ENCODE measurements around the gene RSPH6A.

The RSPH6A gene

DNA sequence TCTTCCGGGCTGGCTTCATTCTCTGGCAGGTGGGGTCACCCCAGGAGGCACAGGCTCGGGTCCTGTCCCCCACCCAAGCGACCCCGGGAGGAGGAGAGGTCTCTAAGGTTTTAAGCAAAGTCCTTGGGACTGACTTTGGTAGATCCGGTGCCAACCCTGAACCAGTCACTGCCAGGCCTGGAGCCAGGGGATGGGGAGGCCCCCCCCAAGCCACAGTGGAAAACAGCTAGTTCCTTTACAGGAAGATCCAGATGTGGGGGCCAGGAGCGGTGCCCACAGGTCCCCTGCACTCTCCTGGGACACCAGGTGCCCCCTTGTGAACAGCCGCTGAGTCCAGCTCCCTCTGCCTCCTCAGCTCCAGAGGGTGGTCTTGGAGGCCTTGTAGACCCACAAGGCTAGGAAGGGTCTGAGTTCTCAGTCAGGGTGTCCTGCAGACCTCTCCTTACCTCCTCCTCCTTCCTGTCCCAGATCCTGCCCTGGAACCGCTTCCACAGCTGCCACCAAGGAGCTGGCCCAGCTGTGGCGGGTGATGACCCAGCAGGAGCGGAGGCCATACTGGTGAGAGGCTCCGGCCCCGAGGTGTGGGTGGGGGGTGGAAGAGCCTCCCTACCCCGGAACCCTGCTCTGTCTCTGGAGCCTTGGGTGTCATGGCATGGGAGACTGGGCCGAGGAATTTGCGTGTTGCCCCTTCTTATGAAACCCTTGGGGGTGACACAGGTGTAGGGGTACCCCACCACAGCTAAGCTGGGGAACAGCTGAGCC lies 52.1 kb downstream of the RSPH6A start:
- DNase-seq (ENCODE audit: low read depth, low spot score) = no peak
- CTCF ChIA-PET = interaction anchor here (0.9 kb wide), 1 partner anchor 8 kb away, joined by 3 read pairs; no protein-coding TSS in a partner anchor
- H3K4me3 ChIP-seq (ENCODE audit: low read depth, low read length) = no peak overlapping the region
- POLR2A ChIA-PET = interaction anchor here (0.6 kb wide), 1 partner anchor 54 kb away, joined by 3 read pairs; no protein-coding TSS in a partner anchor
- TF ChIP-seq, protein P1, sequence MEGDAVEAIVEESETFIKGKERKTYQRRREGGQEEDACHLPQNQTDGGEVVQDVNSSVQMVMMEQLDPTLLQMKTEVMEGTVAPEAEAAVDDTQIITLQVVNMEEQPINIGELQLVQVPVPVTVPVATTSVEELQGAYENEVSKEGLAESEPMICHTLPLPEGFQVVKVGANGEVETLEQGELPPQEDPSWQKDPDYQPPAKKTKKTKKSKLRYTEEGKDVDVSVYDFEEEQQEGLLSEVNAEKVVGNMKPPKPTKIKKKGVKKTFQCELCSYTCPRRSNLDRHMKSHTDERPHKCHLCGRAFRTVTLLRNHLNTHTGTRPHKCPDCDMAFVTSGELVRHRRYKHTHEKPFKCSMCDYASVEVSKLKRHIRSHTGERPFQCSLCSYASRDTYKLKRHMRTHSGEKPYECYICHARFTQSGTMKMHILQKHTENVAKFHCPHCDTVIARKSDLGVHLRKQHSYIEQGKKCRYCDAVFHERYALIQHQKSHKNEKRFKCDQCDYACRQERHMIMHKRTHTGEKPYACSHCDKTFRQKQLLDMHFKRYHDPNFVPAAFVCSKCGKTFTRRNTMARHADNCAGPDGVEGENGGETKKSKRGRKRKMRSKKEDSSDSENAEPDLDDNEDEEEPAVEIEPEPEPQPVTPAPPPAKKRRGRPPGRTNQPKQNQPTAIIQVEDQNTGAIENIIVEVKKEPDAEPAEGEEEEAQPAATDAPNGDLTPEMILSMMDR (IDR thresholded peaks at IDR 0.05; ENCODE audit: insufficient read depth, low read length, missing control alignments) = no peak

DNA sequence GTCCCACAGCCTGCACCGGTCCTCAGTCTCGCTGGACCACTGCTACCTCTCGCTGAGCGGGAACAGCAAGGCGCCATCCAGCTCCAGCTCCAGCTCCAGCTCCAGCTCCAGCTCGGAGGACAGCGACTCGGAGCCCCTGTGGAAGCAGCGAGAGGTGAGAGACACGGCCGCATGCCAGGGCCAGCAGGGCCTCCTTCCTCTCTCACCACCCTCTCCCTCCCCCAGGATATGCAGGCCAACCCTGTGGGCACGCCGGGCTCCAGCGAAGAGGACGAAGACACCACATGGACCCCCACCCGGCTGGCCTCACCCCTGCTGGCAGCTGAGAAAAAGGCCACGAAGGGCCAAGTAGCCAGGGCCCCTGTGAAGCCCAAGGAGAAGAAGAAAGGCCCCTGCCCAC lies 53.4 kb downstream of the RSPH6A start:
- CTCF ChIA-PET = interaction anchor here (1.3 kb wide), 1 partner anchor 10 kb away, joined by 4 read pairs; no protein-coding TSS in a partner anchor
- TF ChIP-seq, protein P1 (IDR thresholded peaks at IDR 0.05; ENCODE audit: insufficient read depth, low read length, missing control alignments) = no peak

DNA sequence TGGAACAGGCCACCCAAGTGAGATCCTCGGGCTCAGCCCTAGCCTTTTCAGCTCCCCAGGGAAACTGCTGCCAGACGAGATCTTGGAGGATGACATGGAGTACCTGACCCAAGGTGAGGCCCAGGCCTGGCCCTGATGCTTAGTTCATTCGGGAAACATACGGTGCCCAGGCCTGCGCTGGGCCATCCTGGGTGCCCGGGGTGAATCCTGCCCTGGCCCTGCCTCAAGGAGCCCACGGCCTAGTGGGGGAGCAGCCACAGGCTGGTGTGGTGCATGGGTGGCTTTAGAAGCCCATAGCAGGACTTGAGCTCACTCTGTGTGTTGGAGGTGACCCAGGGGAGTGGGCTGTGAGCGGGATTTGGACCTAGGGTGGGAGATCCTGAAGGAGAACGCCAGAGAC lies 56.2 kb downstream of the RSPH6A start:
- POLR2A ChIA-PET = interaction anchor here (1.2 kb wide), 1 partner anchor 40 kb away, joined by 4 read pairs; no protein-coding TSS in a partner anchor
- DNase-seq (ENCODE audit: low read depth, low spot score) = no peak
- H3K4me3 ChIP-seq (ENCODE audit: low read depth, low read length) = no peak overlapping the region

More for the DNA sequence above, 53.4 kb downstream of the RSPH6A start:
- H3K4me3 ChIP-seq (ENCODE audit: low read depth, low read length) = no peak overlapping the region
- POLR2A ChIA-PET = no interaction called here
- no peak for DNase-seq (ENCODE audit: low read depth, low spot score)

DNA sequence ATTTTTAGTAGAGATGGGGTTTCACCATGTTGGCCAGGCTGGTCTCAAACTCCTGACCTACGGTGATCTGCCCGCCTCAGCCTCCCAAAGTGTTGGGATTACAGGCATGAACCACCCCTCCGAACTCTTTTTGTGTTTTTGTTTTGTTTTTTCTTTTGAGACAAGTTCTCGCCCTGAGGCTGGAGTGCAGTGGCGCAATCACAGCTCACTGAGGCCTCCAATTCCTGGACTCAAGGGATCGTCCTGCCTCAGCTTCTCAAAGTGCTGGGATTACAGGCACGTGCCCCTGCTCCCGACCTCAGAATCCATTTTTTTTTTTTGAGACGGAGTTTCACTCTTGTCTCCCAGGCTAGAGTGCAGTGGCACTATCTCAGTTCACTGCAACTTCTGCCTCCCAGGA lies 57.4 kb downstream of the RSPH6A start:
- ChIA-PET POLR2A (interaction anchor here (1.2 kb wide), 1 partner anchor 9 kb away, joined by 3 read pairs; no protein-coding TSS in a partner anchor), CTCF (interaction anchor here (1.1 kb wide), 1 partner anchor 10 kb away, joined by 6 read pairs; no protein-coding TSS in a partner anchor)
- no peak overlapping the region for H3K4me3 ChIP-seq (ENCODE audit: low read depth, low read length)
- TF ChIP-seq, protein P1 (IDR thresholded peaks at IDR 0.05; ENCODE audit: insufficient read depth, low read length, missing control alignments) = no peak
- DNase-seq (ENCODE audit: low read depth, low spot score) = no peak

More for the DNA sequence above, 56.2 kb downstream of the RSPH6A start:
- TF ChIP-seq, protein P1 (IDR thresholded peaks at IDR 0.05; ENCODE audit: insufficient read depth, low read length, missing control alignments) = no peak
- CTCF ChIA-PET = interaction anchor here (0.6 to 1.1 kb wide), 2 partner anchors 9 to 13 kb away, joined by 3 to 6 read pairs; no protein-coding TSS in a partner anchor

DNA sequence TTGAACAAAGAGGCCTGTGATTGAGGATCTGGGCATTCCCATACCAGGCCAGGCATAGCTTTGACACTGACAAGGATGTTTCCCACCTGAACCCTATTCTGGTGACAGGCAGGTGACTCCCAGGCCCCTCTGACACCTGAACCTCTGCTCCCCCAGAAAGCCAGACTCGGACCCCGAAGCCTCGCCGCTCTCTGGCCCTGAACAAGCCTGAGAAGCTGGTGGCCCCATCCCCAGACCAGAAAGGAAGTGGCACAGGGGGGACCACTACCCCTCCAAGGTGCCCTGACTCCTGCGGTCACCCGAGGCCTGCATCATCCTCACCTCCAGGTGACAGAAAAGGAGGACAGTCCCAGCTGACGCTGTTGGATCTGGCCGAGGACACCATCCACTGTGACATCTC lies 60.8 kb downstream of the RSPH6A start:
- CTCF ChIA-PET = interaction anchor here (1.0 to 2.1 kb wide), 4 partner anchors 9 to 61 kb away, joined by 3 to 8 read pairs (median 5); partner anchors contain the start of genes FBXO46 and SIX5

More for the DNA sequence above, 60.8 kb downstream of the RSPH6A start:
- TF ChIP-seq, protein P1 (IDR thresholded peaks at IDR 0.05; ENCODE audit: insufficient read depth, low read length, missing control alignments) = no peak
- H3K4me3 ChIP-seq (ENCODE audit: low read depth, low read length) = no peak overlapping the region
- POLR2A ChIA-PET = interaction anchor here (0.9 to 3.2 kb wide), 2 partner anchors 15 to 38 kb away, joined by 3 to 8 read pairs; partner anchors contain the start of genes DMWD and SIX5
- DNase-seq (ENCODE audit: low read depth, low spot score) = no peak
